D721Med (cell line): Measurements from ENCODE around the gene ZMIZ1.

Experiments
- DNase-seq: peaks from one replicate; pipeline ENCODE4 v3.0.0; 2011; ENCODE audit warnings: low spot score; ENCODE audit not compliant: insufficient read length
- FAIRE-seq: peaks from 2 replicates; lab custom pipeline; 2011; peaks lifted over from hg19 to GRCh38; lab: Jason Lieb, UNC
- CTCF ChIP-seq: IDR thresholded peaks from 2 replicates; pipeline ENCODE4 v1.5.1; 2012; ENCODE audit warnings: mild to moderate bottlenecking, control low read depth; ENCODE audit not compliant: insufficient read depth; ENCODE audit errors: missing control alignments

Gene ZMIZ1

GRCh38 chr10:79079054-79079397, 10.3 kb downstream of the ZMIZ1 start:
- FAIRE-seq (no peak), DNase-seq (no peak)
- no peak for TF ChIP-seq CTCF

GRCh38 chr10:79079490-79080355, 11.0 kb downstream of the ZMIZ1 start:
- no peak for FAIRE-seq
- DNase-seq, result no peak
- no peak for TF ChIP-seq CTCF

GRCh38 chr10:79081353-79082034, 12.7 kb downstream of the ZMIZ1 start:
- DNase-seq (no peak), FAIRE-seq (no peak)
- no peak for TF ChIP-seq CTCF

- no peak for DNase-seq
- FAIRE-seq, result no peak
- TF ChIP-seq CTCF, result no peak
These were observed 13.2 kb downstream of the ZMIZ1 start for GRCh38 chr10:79082035-79082373.

- no peak for DNase-seq
- no peak for TF ChIP-seq CTCF
- FAIRE-seq, result no peak
These were observed 14.1 kb downstream of the ZMIZ1 start for GRCh38 chr10:79082631-79083596.

GRCh38 chr10:79084012-79084971, 15.5 kb downstream of the ZMIZ1 start:
- DNase-seq, result no peak
- TF ChIP-seq CTCF, result no peak
- no peak for FAIRE-seq
